NK-92 (cell line): ENCODE measurements around the gene FBLIM1.

Experiments
- DNase-seq: peaks from one replicate; lab custom pipeline; 2025; ENCODE audit not compliant: unreplicated experiment; lab: John Stamatoyannopoulos, UW

FBLIM1 gene

DNA sequence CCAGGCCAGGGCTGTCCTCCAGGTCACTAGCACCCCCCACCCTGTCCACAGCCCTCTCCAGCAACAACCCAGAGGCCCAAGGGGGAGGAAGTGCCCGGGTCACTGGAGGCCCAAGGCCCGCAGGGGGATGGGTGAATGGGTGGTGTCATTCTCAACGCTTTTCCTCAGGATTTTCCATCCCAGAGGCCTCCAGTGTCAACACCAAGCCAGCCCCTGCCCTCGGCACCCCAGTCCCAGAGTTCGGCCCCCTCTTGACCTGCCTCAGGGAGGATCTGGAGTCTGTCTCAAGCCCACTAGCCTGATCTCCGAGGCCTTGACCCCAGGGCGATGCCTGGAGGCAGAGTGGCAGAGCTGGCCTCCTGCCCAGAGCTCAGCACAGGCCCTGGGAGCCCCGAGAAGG, 11.2 kb upstream of the FBLIM1 start:
- no peak for DNase-seq

- no peak for DNase-seq
Measured at GRCh38 chr1:15748264-15748663, 10.3 kb upstream of the FBLIM1 start.

DNA sequence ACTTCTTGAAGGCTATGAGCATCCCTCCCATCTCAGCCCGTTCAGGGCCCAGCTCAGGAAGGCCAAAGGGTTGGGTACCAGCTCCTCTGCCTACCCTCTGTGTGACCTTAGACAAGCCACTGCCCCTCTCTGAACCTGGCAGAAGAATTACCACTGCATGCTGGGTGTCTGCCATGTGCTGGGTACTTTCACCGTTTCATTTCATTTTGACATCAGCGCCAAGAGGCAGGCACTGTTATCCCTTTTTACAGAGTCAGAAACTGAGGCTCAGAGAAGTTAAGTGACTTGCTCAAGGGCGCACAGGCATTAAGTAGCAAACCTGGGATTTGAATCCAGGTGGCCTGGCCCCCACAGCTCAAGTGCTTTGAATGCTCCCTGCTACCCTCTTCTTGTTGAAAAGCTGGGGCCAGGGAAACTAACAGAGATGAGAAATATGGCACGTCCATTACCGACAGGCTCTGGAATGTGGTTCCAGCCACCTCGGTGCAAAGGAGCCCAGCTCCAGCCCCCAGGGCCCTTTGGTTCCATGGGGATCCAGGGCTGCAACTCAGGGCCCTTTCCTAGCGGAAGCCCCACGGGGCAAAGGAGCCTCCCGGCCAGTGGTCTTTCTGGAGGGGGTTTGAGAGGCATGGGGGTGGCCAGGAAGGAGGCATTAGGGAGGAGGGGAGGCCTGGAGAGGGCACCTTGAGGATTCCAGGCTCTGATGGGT, 9.8 kb upstream of the FBLIM1 start:
- DNase-seq = no peak

- no peak for DNase-seq
Measured at GRCh38 chr1:15749399-15750291, 8.9 kb upstream of the FBLIM1 start.

DNA sequence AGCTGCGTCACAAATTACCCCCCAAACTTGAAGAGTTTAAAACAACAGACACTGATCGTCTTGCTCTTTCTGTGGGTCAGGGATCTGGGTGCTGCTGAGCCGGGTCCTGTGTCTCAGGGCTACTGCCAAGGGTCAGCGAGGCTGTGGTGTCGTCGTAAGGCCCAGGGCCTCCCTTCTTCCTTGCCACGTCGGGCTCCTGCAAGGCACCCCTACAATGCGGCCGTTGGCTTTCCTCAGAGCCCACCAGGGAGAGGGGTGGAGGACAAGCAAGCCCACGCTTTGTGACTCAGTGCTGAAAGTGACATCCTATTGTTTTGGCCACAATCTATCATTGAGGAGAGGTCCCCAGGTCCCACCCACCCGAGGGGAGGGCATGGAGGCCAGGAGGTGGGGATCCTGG, 7.7 kb upstream of the FBLIM1 start:
- DNase-seq = no peak

- DNase-seq = no peak
Measured at GRCh38 chr1:15751717-15752116, 6.9 kb upstream of the FBLIM1 start.

- no peak for DNase-seq
Measured at GRCh38 chr1:15753776-15754175, 4.8 kb upstream of the FBLIM1 start.

- DNase-seq = no peak
Measured at GRCh38 chr1:15755021-15755645, 3.5 kb upstream of the FBLIM1 start.

DNA sequence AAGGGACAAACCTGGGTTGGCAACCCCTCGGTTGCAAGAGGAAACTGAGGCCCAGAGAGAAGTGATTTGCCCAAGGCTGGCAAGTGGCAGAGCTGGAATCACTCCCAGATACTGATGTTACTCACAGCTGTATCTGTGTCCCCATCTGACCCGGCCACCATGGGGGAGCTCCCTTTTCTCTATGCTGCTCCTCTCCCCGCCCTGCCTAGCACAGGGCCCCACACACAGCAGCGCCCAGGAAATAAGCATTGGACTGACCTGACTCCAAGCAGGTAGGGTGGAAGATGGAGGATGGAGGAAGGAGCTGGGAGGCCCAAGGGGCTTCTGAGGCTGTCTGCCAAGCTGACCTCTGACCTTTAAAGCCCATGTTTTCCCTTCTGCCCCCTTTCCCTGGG, 3.0 kb upstream of the FBLIM1 start:
- no peak for DNase-seq

- no peak for DNase-seq
Measured at GRCh38 chr1:15756143-15757015, 2.2 kb upstream of the FBLIM1 start.

GRCh38 chr1:15757016-15757543, 1.5 kb upstream of the FBLIM1 start:
- no peak for DNase-seq

- DNase-seq = no peak
Measured at GRCh38 chr1:15757575-15758342, 836 bp upstream of the FBLIM1 start.

GRCh38 chr1:15758953-15759661, 512 bp downstream of the FBLIM1 start:
- no peak for DNase-seq

DNA sequence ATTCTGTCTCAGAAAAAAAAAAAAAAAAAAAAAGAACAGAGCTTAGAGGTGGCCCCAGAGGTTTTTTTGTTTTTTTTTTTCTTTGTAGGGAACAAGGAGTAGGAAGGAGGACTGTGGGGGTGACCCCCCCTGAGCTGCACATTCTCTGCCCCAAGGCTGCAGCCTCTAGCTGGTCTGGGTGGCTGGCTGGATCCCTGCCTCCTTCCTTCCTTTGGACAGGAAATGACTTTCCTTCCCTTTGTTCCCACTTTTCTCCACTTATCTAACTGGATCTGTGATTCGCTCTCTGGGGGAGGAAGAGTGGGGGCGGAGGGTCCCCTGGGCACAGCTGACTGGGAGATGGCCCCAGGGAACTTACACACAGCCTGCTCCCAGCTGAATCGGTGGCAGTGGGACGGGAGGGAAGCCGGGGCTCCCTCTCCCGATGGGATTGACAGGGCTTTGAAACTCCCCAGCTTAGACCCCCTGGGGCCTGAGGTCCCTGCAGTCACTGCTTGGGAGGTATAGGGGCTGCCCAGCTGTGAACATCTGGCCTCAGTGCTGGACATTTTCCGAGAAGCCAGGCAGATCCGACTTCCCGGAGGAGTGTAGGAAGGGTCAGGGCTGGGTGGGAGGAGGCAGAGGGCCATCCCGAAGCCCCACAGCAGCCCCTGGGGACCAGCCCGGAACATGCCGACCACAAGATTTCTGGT, 2.1 kb downstream of the FBLIM1 start:
- DNase-seq = no peak

GRCh38 chr1:15761366-15762128, 3.0 kb downstream of the FBLIM1 start:
- no peak for DNase-seq

- no peak for DNase-seq
Measured at GRCh38 chr1:15762546-15762945, 4.0 kb downstream of the FBLIM1 start.

DNA sequence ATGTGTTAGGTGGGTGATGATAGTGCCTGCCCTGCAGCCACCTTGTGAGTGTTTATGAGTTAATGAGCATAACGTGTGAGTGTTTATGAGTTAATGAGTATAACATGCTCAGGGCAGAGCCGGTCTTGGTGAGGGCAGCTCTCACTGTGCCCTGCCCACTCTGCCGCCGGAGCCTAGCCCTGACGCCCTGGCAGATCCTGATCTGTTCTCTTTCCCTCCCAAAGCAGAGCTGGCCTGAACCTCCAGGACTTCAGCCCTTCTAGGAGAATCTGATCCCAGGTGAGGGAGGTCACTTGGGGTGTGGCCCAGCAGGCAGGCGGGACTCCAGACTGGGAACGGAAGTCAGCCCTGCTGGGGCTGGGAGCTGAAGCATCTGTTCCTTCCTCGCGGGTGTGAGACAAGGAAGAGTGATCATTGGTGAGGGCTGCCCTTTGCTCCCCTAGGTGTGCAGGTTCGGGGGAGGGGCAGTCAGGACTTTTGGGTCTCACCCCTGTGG, 5.7 kb downstream of the FBLIM1 start:
- no peak for DNase-seq

DNA sequence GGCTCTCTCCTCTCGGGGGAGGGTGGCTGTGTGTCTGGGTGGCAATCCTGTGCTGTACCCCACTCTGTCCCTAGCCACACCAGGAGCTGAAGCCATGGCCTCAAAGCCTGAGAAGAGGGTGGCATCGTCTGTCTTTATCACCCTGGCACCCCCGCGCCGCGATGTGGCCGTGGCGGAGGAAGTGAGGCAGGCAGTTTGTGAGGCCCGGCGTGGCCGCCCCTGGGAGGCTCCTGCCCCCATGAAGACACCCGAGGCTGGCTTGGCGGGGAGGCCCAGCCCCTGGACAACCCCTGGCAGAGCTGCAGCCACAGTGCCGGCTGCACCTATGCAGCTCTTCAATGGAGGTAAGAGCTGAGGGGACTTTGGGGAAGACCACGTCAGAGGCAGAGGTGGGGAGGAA, 6.3 kb downstream of the FBLIM1 start:
- DNase-seq = no peak
